ENCODE data around the gene ME3.

DNA sequence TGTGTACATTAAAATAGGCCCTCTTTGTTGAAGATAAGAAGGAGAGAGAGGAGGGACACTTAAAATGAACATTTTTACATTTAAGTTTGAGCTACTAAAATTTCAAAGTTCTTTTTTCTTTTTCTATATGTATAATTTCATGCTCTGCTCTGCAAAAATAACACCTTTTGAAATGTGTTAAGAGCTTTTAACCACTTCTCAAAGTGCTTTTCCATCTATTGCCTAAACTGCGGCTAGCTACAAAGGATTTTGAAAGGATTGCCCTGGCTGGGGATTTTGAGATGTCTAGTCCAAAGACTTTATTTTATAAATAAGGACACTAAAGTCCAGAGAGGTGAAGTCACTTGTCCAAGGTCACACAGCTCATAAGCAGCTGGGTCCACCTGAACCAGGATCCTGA is 159.3 kb downstream of the ME3 start:
- TF ChIP-seq, protein P1, sequence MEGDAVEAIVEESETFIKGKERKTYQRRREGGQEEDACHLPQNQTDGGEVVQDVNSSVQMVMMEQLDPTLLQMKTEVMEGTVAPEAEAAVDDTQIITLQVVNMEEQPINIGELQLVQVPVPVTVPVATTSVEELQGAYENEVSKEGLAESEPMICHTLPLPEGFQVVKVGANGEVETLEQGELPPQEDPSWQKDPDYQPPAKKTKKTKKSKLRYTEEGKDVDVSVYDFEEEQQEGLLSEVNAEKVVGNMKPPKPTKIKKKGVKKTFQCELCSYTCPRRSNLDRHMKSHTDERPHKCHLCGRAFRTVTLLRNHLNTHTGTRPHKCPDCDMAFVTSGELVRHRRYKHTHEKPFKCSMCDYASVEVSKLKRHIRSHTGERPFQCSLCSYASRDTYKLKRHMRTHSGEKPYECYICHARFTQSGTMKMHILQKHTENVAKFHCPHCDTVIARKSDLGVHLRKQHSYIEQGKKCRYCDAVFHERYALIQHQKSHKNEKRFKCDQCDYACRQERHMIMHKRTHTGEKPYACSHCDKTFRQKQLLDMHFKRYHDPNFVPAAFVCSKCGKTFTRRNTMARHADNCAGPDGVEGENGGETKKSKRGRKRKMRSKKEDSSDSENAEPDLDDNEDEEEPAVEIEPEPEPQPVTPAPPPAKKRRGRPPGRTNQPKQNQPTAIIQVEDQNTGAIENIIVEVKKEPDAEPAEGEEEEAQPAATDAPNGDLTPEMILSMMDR (conservative IDR thresholded peaks at IDR 0.05 in 1 of 2, IDR thresholded peaks at IDR 0.05 in 1 of 2; ENCODE audit: low read depth in 1 of 2, low read length in 2 of 2), result no peak
- no peak for TF ChIP-seq EZH2 (IDR thresholded peaks at IDR 0.05; ENCODE audit: low read length, missing control alignments)

All from fibroblast of lung (primary cell).